K562 (cell line): ENCODE measurements around the gene MAP3K14.

Experiments used
- KLF10 ChIP-seq: fragments of 250-450 bp; sonication (Bioruptor Pico); IDR thresholded peaks from 2 replicates; pipeline ENCODE4 v1.6.1; 2021; ENCODE audit warnings: matching md5 sums
- MAZ ChIP-seq, 2 experiments: fragments of 450-650 bp in 1 of 2; sonication (generic) in 1 of 2; formaldehyde crosslinking; IDR thresholded peaks in 1 of 2; conservative IDR thresholded peaks in 1 of 2; 2 replicates each; pipeline versions ENCODE4 v1.4.0 to v1.5.0; 2020; ENCODE audit warnings: mild to moderate bottlenecking in 1 of 2, missing genetic modification reagents in 1 of 2
- MXI1 ChIP-seq: IDR thresholded peaks from 2 replicates; pipeline ENCODE4 v1.6.1; 2011; ENCODE audit warnings: low read depth, mild to moderate bottlenecking, improper control_type of control experiment, low read length
- PHF20 ChIP-seq: fragments of 450-650 bp; IDR thresholded peaks from 2 replicates; pipeline ENCODE4 v1.6.1; 2018; ENCODE audit not compliant: partially characterized antibody
- POLR2A ChIP-seq: fragments of 450-650 bp; conservative IDR thresholded peaks from 2 replicates; pipeline ENCODE4 v1.6.1; 2016
- SIRT6 ChIP-seq: IDR thresholded peaks from one replicate; pipeline ENCODE4 v1.6.1; 2012; ENCODE audit warnings: low read depth, mild to moderate bottlenecking, control low read depth, inconsistent platforms, low read length, moderate library complexity
- ZNF764 ChIP-seq: fragments of 250-450 bp; sonication (Bioruptor Pico); IDR thresholded peaks from 2 replicates; pipeline ENCODE4 v1.4.0; 2020; ENCODE audit warnings: low read depth, mild to moderate bottlenecking, moderate library complexity
- TF ChIP-seq, protein P1 (sequence below), 2 experiments: fragments of 450-650 bp; formaldehyde crosslinking in 1 of 2; IDR thresholded peaks; 2 replicates each; pipeline versions ENCODE4 v1.4.0 to v1.6.1; 2014 to 2020; ENCODE audit warnings: mild to moderate bottlenecking in 2 of 2, borderline replicate concordance in 1 of 2, low read depth in 1 of 2
- TF ChIP-seq, protein P2 (sequence below): sonication (generic); formaldehyde crosslinking; IDR thresholded peaks from 2 replicates; pipeline ENCODE4 v1.8.1; 2023; ENCODE audit warnings: mild to moderate bottlenecking, missing genetic modification reagents
- TF ChIP-seq, protein P3 (sequence below), 3 experiments: IDR thresholded peaks in 2 of 3; conservative IDR thresholded peaks in 1 of 3; 2 replicates each; pipeline ENCODE4 v1.5.1; 2011 to 2012; ENCODE audit warnings: low read length in 3 of 3, mild to moderate bottlenecking in 3 of 3, control low read depth in 2 of 3, improper control_type of control experiment in 1 of 3, inconsistent platforms in 1 of 3, low read depth in 1 of 3, mixed read lengths in 1 of 3, moderate library complexity in 1 of 3; ENCODE audit not compliant: insufficient read depth in 2 of 3

DNA sequence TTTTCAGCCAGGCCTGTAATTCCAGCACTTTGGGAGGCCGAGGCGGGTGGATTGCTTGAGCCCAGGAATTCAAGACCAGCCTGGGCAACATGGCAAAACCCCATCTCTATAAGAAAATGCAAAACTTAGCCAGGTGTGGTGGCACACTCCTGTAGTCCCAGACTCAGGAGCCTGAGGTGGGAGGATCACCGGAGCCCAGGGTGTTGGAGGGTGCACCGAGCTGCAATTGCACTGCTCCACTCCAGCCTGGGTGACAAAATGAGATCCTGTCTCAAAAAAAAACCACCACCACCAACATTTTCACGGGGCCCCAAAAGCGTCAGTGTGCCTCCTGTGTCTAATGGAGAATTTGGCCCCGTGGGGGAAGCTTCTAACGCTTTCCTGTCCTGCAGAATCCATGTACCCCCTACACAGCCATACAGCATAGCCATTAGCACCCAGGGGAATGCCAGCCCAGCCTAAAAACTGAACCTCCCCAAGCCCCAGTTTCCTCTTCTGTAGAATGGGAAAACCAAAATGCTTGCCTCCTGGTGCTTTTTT lies 22.2 kb upstream of the MAP3K14 start:
- TF ChIP-seq PHF20: no peak
- TF ChIP-seq, protein P1, sequence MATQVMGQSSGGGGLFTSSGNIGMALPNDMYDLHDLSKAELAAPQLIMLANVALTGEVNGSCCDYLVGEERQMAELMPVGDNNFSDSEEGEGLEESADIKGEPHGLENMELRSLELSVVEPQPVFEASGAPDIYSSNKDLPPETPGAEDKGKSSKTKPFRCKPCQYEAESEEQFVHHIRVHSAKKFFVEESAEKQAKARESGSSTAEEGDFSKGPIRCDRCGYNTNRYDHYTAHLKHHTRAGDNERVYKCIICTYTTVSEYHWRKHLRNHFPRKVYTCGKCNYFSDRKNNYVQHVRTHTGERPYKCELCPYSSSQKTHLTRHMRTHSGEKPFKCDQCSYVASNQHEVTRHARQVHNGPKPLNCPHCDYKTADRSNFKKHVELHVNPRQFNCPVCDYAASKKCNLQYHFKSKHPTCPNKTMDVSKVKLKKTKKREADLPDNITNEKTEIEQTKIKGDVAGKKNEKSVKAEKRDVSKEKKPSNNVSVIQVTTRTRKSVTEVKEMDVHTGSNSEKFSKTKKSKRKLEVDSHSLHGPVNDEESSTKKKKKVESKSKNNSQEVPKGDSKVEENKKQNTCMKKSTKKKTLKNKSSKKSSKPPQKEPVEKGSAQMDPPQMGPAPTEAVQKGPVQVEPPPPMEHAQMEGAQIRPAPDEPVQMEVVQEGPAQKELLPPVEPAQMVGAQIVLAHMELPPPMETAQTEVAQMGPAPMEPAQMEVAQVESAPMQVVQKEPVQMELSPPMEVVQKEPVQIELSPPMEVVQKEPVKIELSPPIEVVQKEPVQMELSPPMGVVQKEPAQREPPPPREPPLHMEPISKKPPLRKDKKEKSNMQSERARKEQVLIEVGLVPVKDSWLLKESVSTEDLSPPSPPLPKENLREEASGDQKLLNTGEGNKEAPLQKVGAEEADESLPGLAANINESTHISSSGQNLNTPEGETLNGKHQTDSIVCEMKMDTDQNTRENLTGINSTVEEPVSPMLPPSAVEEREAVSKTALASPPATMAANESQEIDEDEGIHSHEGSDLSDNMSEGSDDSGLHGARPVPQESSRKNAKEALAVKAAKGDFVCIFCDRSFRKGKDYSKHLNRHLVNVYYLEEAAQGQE (IDR thresholded peaks at IDR 0.05; ENCODE audit: borderline replicate concordance): no peak
- TF ChIP-seq, protein P1 (CRISPR knock-in tag; IDR thresholded peaks at IDR 0.05; ENCODE audit: low read depth): no peak
- no peak for TF ChIP-seq SIRT6
- no peak for TF ChIP-seq MXI1
- no peak for TF ChIP-seq ZNF764
- TF ChIP-seq POLR2A: no peak
- TF ChIP-seq, protein P2, sequence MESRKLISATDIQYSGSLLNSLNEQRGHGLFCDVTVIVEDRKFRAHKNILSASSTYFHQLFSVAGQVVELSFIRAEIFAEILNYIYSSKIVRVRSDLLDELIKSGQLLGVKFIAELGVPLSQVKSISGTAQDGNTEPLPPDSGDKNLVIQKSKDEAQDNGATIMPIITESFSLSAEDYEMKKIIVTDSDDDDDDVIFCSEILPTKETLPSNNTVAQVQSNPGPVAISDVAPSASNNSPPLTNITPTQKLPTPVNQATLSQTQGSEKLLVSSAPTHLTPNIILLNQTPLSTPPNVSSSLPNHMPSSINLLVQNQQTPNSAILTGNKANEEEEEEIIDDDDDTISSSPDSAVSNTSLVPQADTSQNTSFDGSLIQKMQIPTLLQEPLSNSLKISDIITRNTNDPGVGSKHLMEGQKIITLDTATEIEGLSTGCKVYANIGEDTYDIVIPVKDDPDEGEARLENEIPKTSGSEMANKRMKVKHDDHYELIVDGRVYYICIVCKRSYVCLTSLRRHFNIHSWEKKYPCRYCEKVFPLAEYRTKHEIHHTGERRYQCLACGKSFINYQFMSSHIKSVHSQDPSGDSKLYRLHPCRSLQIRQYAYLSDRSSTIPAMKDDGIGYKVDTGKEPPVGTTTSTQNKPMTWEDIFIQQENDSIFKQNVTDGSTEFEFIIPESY (CRISPR knock-in tag): no peak
- TF ChIP-seq KLF10 (CRISPR knock-in tag): no peak
- no peak for TF ChIP-seq MAZ (CRISPR knock-in tag; conservative IDR thresholded peaks at IDR 0.05 in 1 of 2, IDR thresholded peaks at IDR 0.05 in 1 of 2)
- TF ChIP-seq, protein P3, sequence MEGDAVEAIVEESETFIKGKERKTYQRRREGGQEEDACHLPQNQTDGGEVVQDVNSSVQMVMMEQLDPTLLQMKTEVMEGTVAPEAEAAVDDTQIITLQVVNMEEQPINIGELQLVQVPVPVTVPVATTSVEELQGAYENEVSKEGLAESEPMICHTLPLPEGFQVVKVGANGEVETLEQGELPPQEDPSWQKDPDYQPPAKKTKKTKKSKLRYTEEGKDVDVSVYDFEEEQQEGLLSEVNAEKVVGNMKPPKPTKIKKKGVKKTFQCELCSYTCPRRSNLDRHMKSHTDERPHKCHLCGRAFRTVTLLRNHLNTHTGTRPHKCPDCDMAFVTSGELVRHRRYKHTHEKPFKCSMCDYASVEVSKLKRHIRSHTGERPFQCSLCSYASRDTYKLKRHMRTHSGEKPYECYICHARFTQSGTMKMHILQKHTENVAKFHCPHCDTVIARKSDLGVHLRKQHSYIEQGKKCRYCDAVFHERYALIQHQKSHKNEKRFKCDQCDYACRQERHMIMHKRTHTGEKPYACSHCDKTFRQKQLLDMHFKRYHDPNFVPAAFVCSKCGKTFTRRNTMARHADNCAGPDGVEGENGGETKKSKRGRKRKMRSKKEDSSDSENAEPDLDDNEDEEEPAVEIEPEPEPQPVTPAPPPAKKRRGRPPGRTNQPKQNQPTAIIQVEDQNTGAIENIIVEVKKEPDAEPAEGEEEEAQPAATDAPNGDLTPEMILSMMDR (IDR thresholded peaks at IDR 0.05 in 2 of 3, conservative IDR thresholded peaks at IDR 0.05 in 1 of 3; ENCODE audit: insufficient read depth in 2 of 3, low read depth in 1 of 3, low read length in 3 of 3): no peak
